M059J (cell line): ENCODE results near the gene VPS4A. TPM values are rescaled to one million over a fixed set of nuclear protein-coding genes. Genes with fewer than 3 reads are reported as not detected.

Experiments
- DNase-seq: peaks from one replicate; pipeline ENCODE4 v3.0.0-alpha.2; 2012; ENCODE audit warnings: low read depth
- total RNA-seq: library from RNA; depleted of rRNA; stranded (reverse); fragments of >200 nt; shearing (Covaris generic); gene quantifications from 2 replicates; pipeline ENCODE4 v1.2.3, GENCODE V29; 2014; rRNA removed

Gene VPS4A
- total RNA-seq, 1 experiment from 2014 or later = 32.1 TPM

DNA sequence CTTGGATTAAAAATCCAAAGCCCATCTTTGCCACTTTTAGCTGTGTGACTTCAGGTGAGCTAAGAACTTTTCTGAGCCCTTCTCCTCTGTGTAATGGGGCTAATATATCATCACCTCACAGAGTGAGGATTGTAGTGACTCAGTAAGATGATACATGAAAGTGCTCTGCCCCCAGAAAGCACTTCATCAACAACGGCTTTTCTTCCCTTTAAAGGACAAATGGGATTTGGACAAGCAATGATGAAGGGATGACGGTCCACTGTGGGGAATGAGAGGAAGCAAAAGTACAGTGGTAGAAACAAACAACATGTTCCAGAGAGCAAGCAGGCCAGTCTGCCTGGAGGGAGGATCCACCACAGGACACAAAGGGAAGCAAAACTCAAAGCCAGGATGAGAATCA, 54.8 kb downstream of the VPS4A start:
- DNase-seq = no peak

DNA sequence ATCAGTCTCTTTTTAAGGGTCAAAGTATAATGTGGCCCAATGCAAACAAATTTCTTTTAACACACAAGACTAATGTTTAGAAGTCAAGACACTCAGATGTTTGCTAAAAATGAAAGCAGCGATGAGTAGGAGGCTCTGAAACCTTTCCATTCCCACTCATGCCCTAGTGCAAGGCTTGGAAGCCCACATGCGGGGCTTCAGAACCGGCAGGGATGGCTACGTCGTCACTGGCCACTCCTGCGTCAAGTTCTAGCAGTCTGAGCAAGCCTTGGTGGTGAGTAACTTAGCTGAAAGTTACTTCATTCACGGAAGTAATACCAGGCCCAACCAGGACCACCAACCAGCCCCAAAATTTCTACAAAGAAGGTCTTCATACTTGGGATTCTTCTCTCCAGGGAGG, 55.3 kb downstream of the VPS4A start:
- DNase-seq = no peak

DNA sequence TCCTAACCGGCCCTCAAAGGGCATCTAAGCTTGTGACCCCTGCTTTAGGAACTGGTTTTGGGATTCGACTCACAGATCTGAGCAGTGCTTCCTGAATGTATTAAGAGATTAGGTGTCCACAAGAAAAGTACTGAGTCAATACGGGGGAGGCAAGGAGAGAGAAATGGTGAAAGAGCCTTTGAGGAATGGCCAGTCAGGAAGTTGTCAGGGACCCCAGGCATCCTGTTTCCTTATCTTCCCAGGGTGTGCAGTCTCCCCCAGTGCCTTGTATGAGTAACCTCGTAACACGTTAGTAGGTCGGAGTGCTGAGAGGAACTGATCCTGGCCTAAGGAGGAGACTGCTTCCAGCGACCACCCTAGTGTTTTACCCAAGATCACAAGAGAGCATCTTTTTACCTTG, 56.8 kb downstream of the VPS4A start:
- no peak for DNase-seq

DNA sequence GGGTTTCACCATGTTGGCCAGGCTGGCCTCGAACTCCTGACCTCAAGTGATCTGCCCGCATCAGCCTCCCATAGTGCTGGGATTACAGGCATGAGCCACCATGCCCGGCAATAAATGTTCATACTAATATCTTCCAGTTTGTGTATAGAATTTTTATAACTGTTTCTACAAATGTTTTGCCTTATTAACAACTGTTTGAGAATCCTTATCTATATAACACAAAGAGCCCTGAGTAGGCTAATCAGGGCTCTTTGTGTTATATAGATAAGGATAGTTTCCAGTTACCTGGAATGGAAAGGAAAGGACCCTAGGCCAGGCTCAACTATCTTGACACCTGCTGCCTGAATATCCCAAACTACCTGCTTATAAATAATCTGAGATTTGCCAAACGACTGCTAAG, 57.7 kb downstream of the VPS4A start:
- DNase-seq = no peak

DNA sequence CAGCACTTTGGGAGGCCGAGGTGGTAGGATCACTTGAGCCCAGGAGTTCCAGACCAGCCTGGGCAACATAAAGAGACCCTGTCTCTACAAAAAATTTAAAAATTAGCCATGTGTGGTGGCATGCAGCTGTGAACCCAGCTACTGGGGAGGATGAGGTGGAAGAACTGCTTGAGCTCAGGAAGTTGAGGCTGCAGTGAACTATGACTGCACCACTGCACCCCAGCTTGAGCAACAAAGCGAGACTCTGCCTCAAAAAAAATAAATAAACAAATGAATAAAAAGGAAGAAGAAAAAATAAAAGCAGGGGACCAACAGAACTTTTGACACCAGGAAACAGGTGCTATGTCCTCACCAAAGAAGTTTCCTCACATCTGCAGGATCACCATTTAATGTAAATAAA, 60.4 kb downstream of the VPS4A start:
- no peak for DNase-seq

DNA sequence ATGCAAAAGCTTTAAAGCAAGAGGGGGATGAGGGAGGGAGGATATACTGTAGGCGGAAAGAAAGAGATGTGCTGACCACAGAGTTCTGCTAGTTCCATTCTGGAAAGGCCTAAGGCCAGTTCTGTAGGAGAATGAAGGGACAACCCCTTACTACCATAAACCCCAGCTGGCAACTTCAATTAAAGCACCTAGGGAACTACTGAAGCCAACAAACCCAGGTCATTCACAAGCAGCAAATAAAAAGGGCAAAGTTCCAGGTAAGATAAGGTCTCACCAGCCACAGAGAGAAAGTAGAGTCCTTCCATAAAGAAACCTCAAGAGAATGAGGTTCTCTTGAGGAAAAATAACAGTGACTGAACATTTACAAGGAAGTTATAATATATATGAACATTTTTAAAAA, 61.9 kb downstream of the VPS4A start:
- DNase-seq = no peak

Other genes with a start within 250 kb of the VPS4A start
- gene HAS3, start 205.7 kb upstream of the VPS4A start, total RNA-seq = 0.20 and 1.3 TPM in 2 replicates
- 82.1 and 84.6 TPM in 2 replicates for gene CHTF8, start 178.8 kb upstream of the VPS4A start, total RNA-seq
- gene UTP4, start 178.7 kb upstream of the VPS4A start, total RNA-seq = 32.0 and 37.4 TPM in 2 replicates
- gene SNTB2, start 124.2 kb upstream of the VPS4A start, total RNA-seq = 20.9 and 48.2 TPM in 2 replicates
- gene PDF, start 19.2 kb downstream of the VPS4A start, total RNA-seq = 23.5 and 29.5 TPM in 2 replicates
- 31.7 and 36.8 TPM in 2 replicates for gene COG8, start 28.2 kb downstream of the VPS4A start, total RNA-seq
- 24.5 and 29.4 TPM in 2 replicates for gene NIP7, start 28.4 kb downstream of the VPS4A start, total RNA-seq
- gene TMED6, start 40.4 kb downstream of the VPS4A start, total RNA-seq = not detected in 2 replicates
- 16.0 and 35.9 TPM in 2 replicates for gene TERF2, start 74.7 kb downstream of the VPS4A start, total RNA-seq
- gene CYB5B, start 113.3 kb downstream of the VPS4A start, total RNA-seq = 132 and 206 TPM in 2 replicates